HCT116 (cell line): Measurements from ENCODE around the gene TIGD3. TPM values are rescaled to one million over a fixed set of nuclear protein-coding genes. Genes with fewer than 3 reads are reported as not detected.
"Not testable (repeated sequence)": the region's sequence is repeated elsewhere in the genome, so short reads cannot be mapped to it uniquely, and the experiment has no call there.

ENCODE experiments used
- ATAC-seq: fragments of 200-7000 bp; cut with Tn5 transposase; 2 replicates; pipeline ENCODE4 v1.9.1; 2020; ENCODE audit warnings: mild to moderate bottlenecking, moderate library complexity
- BruUV-seq: library from RNA; stranded (reverse); fragments of 400-500 nt; replicated peaks from 2 replicates; lab custom pipeline; 2021; lab: Mats Ljungman, UMichigan
- CTCF ChIA-PET: fragments of 300-600 bp; sonication (Branson Sonifier 250); formaldehyde crosslinking; loops from one replicate; lab custom pipeline; 2021; ENCODE audit warnings: antibody characterized with exemption; lab: Charles Lee
- POLR2A ChIA-PET: fragments of 300-600, 350-600 bp; sonication (Branson Sonifier 250); formaldehyde crosslinking; loops from one replicate; lab custom pipeline; 2021; ENCODE audit warnings: antibody characterized with exemption; lab: Charles Lee
- RAD21 ChIA-PET, 2 experiments: fragments of 300-600 bp; sonication (Branson Sonifier 250); formaldehyde crosslinking; loops; one replicate each; lab custom pipeline; 2023; ENCODE audit warnings: low total read pairs in 2 of 2; ENCODE audit not compliant: uncharacterized antibody in 2 of 2, unreplicated experiment in 2 of 2, low non-redundant PET in 1 of 2; lab: Charles Lee
- DNase-seq: peaks from one replicate; pipeline ENCODE4 v3.0.0-alpha.2; 2010; ENCODE audit warnings: low read depth, low spot score
- H2AFZ ChIP-seq: fragments of 200-600 bp; shearing (Covaris generic), sonication (generic); 2 replicates; pipeline ENCODE4 v1.6.1; 2017; ENCODE audit warnings: low read depth, mixed run types, mixed read lengths, antibody characterized with exemption, low read length; ENCODE audit not compliant: poor library complexity, severe bottlenecking
- H3K27ac ChIP-seq: 2 replicates; pipeline ENCODE4 v1.5.1; 2012; ENCODE audit warnings: low read depth, low read length
- H3K27me3 ChIP-seq: fragments of 200-600 bp; sonication (generic); 2 replicates; pipeline ENCODE4 v1.6.1; 2016; ENCODE audit warnings: mixed run types, low read length, mixed read lengths; ENCODE audit not compliant: insufficient read depth
- H3K36me3 ChIP-seq, 2 experiments: fragments of 200-500 bp in 1 of 2; fragments of 200-600 bp in 1 of 2; sonication (Bioruptor generic) in 1 of 2; sonication (generic) in 1 of 2; 2 replicates each; pipeline versions ENCODE4 v1.5.1 to v1.6.1; 2014 to 2016; ENCODE audit warnings: low read length in 2 of 2, inconsistent platforms in 1 of 2, mixed read lengths in 1 of 2, mixed run types in 1 of 2; ENCODE audit not compliant: insufficient read depth in 2 of 2, control insufficient read depth in 1 of 2
- H3K4me1 ChIP-seq, 2 experiments: fragments of 200-600 bp in 1 of 2; sonication (generic) in 1 of 2; 2 replicates each; pipeline versions ENCODE4 v1.5.1 to v1.6.1; 2012 to 2017; ENCODE audit warnings: low read length in 2 of 2, inconsistent platforms in 1 of 2, mild to moderate bottlenecking in 1 of 2, mixed read lengths in 1 of 2, mixed run types in 1 of 2, moderate library complexity in 1 of 2; ENCODE audit not compliant: insufficient read depth in 2 of 2, control insufficient read depth in 1 of 2
- H3K4me2 ChIP-seq: fragments of 200-600 bp; sonication (generic); 2 replicates; pipeline ENCODE4 v1.6.1; 2017; ENCODE audit warnings: mixed run types, low read length, mixed read lengths
- H3K4me3 ChIP-seq, 2 experiments: fragments of 200-600 bp in 1 of 2; sonication (generic) in 1 of 2; replicated peaks in 1 of 2; 2 replicates each; pipeline ENCODE4 v1.5.1; 2011 to 2016; ENCODE audit warnings: low read length in 2 of 2, control low read depth in 1 of 2, low read depth in 1 of 2, mild to moderate bottlenecking in 1 of 2, mixed read lengths in 1 of 2, mixed run types in 1 of 2
- H3K79me2 ChIP-seq: fragments of 200-600 bp; sonication (generic); 2 replicates; pipeline ENCODE4 v1.6.1; 2017; ENCODE audit warnings: mild to moderate bottlenecking, mixed run types, low read length, moderate library complexity, mixed read lengths; ENCODE audit not compliant: insufficient read depth
- H3K9ac ChIP-seq: fragments of 200-600 bp; sonication (generic); 2 replicates; pipeline ENCODE4 v1.6.1; 2016; ENCODE audit warnings: low read length, mixed read lengths
- H3K9me2 ChIP-seq: fragments of 200-600 bp; sonication (generic), shearing (Covaris generic); 2 replicates; pipeline ENCODE4 v1.6.1; 2017; ENCODE audit warnings: mixed run types, mild to moderate bottlenecking, moderate library complexity; ENCODE audit not compliant: insufficient read depth
- H3K9me3 ChIP-seq, 2 experiments: fragments of 200-500 bp in 1 of 2; fragments of 200-600 bp in 1 of 2; sonication (Bioruptor generic) in 1 of 2; sonication (generic) in 1 of 2; 2 replicates each; pipeline ENCODE4 v1.6.1; 2014 to 2017; ENCODE audit warnings: low read length in 2 of 2, mixed read lengths in 2 of 2, inconsistent platforms in 1 of 2, low read depth in 1 of 2, mild to moderate bottlenecking in 1 of 2, mixed run types in 1 of 2, moderate library complexity in 1 of 2; ENCODE audit not compliant: control insufficient read depth in 1 of 2, insufficient read depth in 1 of 2
- H4K20me1 ChIP-seq: fragments of 200-600 bp; sonication (generic), shearing (Covaris generic); 2 replicates; pipeline ENCODE4 v1.6.1; 2017; ENCODE audit warnings: mixed run types, mild to moderate bottlenecking, moderate library complexity; ENCODE audit not compliant: insufficient read depth
- CBX3 ChIP-seq: IDR thresholded peaks from 2 replicates; pipeline ENCODE4 v1.6.1; 2012; ENCODE audit warnings: low read depth
- intact Hi-C: fragments of 100-400 bp; cut with micrococcal nuclease; formaldehyde crosslinking; loops from 2 replicates; pipeline ENCODE4 v1.10.0; 2022
- total RNA-seq: library from RNA; stranded (reverse); gene quantifications from one replicate; pipeline ENCODE4 v1.2.1, GENCODE V29; 2021; ENCODE audit not compliant: unreplicated experiment

TIGD3 gene
- total RNA-seq, 1 experiment from 2014 or later = 2.4 TPM

- H2AFZ ChIP-seq = peak overlapping the region; percentile 91
- H3K9ac ChIP-seq = no peak overlapping the region
- ATAC-seq (no peak), DNase-seq (no peak)
- H3K9me2 ChIP-seq = no peaks in the 10 kb centered on the region
- H3K9me3 ChIP-seq = no peaks in the 10 kb centered on the region
- H3K36me3 ChIP-seq = no peaks in the 10 kb centered on the region
- POLR2A ChIA-PET = interaction anchor here (0.7 to 2.7 kb wide), 6 partner anchors 14 to 170 kb away, joined by 3 to 20 read pairs (median 5); partner anchors contain the start of gene NEAT1
- H3K79me2 ChIP-seq = peaks cover 19% of the 10 kb centered on the region
- BruUV-seq = no TSS peak
- RAD21 ChIA-PET = interaction anchor here (0.6 to 0.8 kb wide), 3 partner anchors 16 to 1058 kb away, joined by 3 to 5 read pairs (median 3); partner anchors contain the start of gene CDC42EP2 (in 1 of the 2)
- H3K4me2 ChIP-seq = peak overlapping the region; percentile 51
- H3K27me3 ChIP-seq = no peaks in the 10 kb centered on the region
- no peaks in the 10 kb centered on the region for H4K20me1 ChIP-seq
- intact Hi-C loops = loop anchor here (1.0 kb wide), 1 partner anchor 55 kb away; no protein-coding TSS in a partner anchor
- TF ChIP-seq CBX3 = no peak
- CTCF ChIA-PET = interaction anchor here (0.7 to 8.5 kb wide), 11 partner anchors 8 to 208 kb away, joined by 3 to 202 read pairs (median 4); partner anchors contain the start of genes CDC42EP2, FAU and MRPL49
- H3K27ac ChIP-seq = no peak overlapping the region
- peaks cover 14 to 28% of the 10 kb centered on the region in 2 experiments for H3K4me1 ChIP-seq
- H3K4me3 ChIP-seq = no peak overlapping the region
These were observed 24.0 kb upstream of the TIGD3 start for GRCh38 chr11:65330544-65330943.

- ATAC-seq, H3K9me2 ChIP-seq, H2AFZ ChIP-seq, H4K20me1 ChIP-seq, BruUV-seq, H3K27ac ChIP-seq, H3K4me3 ChIP-seq, DNase-seq, H3K4me2 ChIP-seq, H3K9me3 ChIP-seq, H3K36me3 ChIP-seq, H3K27me3 ChIP-seq, intact Hi-C loops, H3K9ac ChIP-seq: not testable (repeated sequence)
- Histone ChIP-seq H3K79me2 (peaks cover 37% of the 10 kb centered on the region), H3K4me1 (peaks cover 14 to 28% of the 10 kb centered on the region in 2 experiments)
- CTCF ChIA-PET = interaction anchor here (0.7 to 8.5 kb wide), 6 partner anchors 17 to 152 kb away, joined by 3 to 202 read pairs (median 4); partner anchors contain the start of gene CDC42EP2
- RAD21 ChIA-PET = interaction anchor here in 1 of 2 experiments (2.8 kb wide), 1 partner anchor 58 kb away, joined by 13 read pairs; no protein-coding TSS in a partner anchor
- POLR2A ChIA-PET = interaction anchor here (1.0 to 2.8 kb wide), 10 partner anchors 16 to 219 kb away, joined by 3 to 16 read pairs (median 6); partner anchors contain the start of genes CDC42EP2, MALAT1 and NEAT1
These were observed 22.0 kb upstream of the TIGD3 start for GRCh38 chr11:65332591-65332990.
